H9 (cell line): Measurements from ENCODE around the gene HCRTR1. TPM values are rescaled to one million over a fixed set of nuclear protein-coding genes. Genes with fewer than 3 reads are reported as not detected.

Experiments used
- DNase-seq: peaks from one replicate; pipeline ENCODE4 v3.0.0-alpha.2; 2017
- H2AFZ ChIP-seq: one replicate; pipeline ENCODE4 v1.6.1; 2013; ENCODE audit warnings: mild to moderate bottlenecking, low read length, control low read depth, moderate library complexity
- H2AK5ac ChIP-seq: 2 replicates; pipeline ENCODE4 v1.6.1; 2013; ENCODE audit warnings: low read length, control low read depth, mixed read lengths; ENCODE audit not compliant: insufficient read length
- H2BK120ac ChIP-seq: one replicate; pipeline ENCODE4 v1.6.1; 2013; ENCODE audit warnings: low read depth, mild to moderate bottlenecking, low read length, control low read depth, inconsistent platforms; ENCODE audit not compliant: poor library complexity, severe bottlenecking
- H2BK12ac ChIP-seq: 2 replicates; pipeline ENCODE4 v1.6.1; 2013; ENCODE audit warnings: low read length, control low read depth, mixed read lengths, low read depth; ENCODE audit not compliant: insufficient read length
- H2BK15ac ChIP-seq: 2 replicates; pipeline ENCODE4 v1.6.1; 2013; ENCODE audit warnings: low read depth, low read length, control low read depth
- H2BK20ac ChIP-seq: one replicate; pipeline ENCODE4 v1.6.1; 2013; ENCODE audit warnings: low read depth, mild to moderate bottlenecking, low read length, control low read depth, inconsistent platforms; ENCODE audit not compliant: poor library complexity, severe bottlenecking
- H2BK5ac ChIP-seq: 2 replicates; pipeline ENCODE4 v1.6.1; 2013; ENCODE audit warnings: low read length, control low read depth, mixed read lengths; ENCODE audit not compliant: insufficient read length
- H3K14ac ChIP-seq: 2 replicates; pipeline ENCODE4 v1.6.1; 2013; ENCODE audit warnings: low read length, control low read depth; ENCODE audit not compliant: insufficient read depth
- H3K18ac ChIP-seq: 2 replicates; pipeline ENCODE4 v1.6.1; 2013; ENCODE audit warnings: low read depth, mild to moderate bottlenecking, mixed read lengths, low read length, control low read depth; ENCODE audit not compliant: insufficient read length
- H3K23ac ChIP-seq: 2 replicates; pipeline ENCODE4 v1.6.1; 2013; ENCODE audit warnings: low read length, control low read depth, mixed read lengths, low read depth; ENCODE audit not compliant: insufficient read length
- H3K23me2 ChIP-seq: 2 replicates; pipeline ENCODE4 v1.6.1; 2013; ENCODE audit warnings: low read depth, mild to moderate bottlenecking, mixed read lengths, low read length, control low read depth; ENCODE audit not compliant: insufficient read length, poor library complexity, severe bottlenecking
- H3K27ac ChIP-seq: 2 replicates; pipeline ENCODE4 v1.5.1; 2013; ENCODE audit warnings: low read length, control low read depth, mixed read lengths, low read depth; ENCODE audit not compliant: insufficient read length
- H3K27me3 ChIP-seq: 2 replicates; pipeline ENCODE4 v1.6.1; 2013; ENCODE audit warnings: low read length, control low read depth, inconsistent platforms; ENCODE audit not compliant: insufficient read depth
- H3K4ac ChIP-seq: 2 replicates; pipeline ENCODE4 v1.6.1; 2013; ENCODE audit warnings: low read depth, mild to moderate bottlenecking, control low read depth, inconsistent platforms, low read length, moderate library complexity
- H3K4me1 ChIP-seq: 2 replicates; pipeline ENCODE4 v1.6.1; 2013; ENCODE audit warnings: low read length, control low read depth, inconsistent platforms; ENCODE audit not compliant: insufficient read depth
- H3K4me2 ChIP-seq: 2 replicates; pipeline ENCODE4 v1.6.1; 2013; ENCODE audit warnings: low read length, control low read depth, mixed read lengths; ENCODE audit not compliant: insufficient read length, insufficient read depth
- H3K56ac ChIP-seq: 2 replicates; pipeline ENCODE4 v1.6.1; 2013; ENCODE audit warnings: low read depth, mild to moderate bottlenecking, mixed read lengths, low read length, control low read depth; ENCODE audit not compliant: insufficient read length
- H3K79me1 ChIP-seq: 2 replicates; pipeline ENCODE4 v1.6.1; 2013; ENCODE audit warnings: low read depth, mild to moderate bottlenecking, moderate library complexity, low read length, control low read depth, inconsistent platforms; ENCODE audit not compliant: insufficient read depth, poor library complexity, severe bottlenecking
- H3K79me2 ChIP-seq: 2 replicates; pipeline ENCODE4 v1.6.1; 2013; ENCODE audit warnings: low read length, control low read depth, inconsistent platforms; ENCODE audit not compliant: insufficient read depth
- H3K9ac ChIP-seq: 2 replicates; pipeline ENCODE4 v1.6.1; 2013; ENCODE audit warnings: low read length, control low read depth, mixed read lengths; ENCODE audit not compliant: insufficient read length; ENCODE audit errors: extremely low read depth
- H3K9me3 ChIP-seq: one replicate; pipeline ENCODE4 v1.6.1; 2013; ENCODE audit warnings: low read depth, low read length, inconsistent platforms; ENCODE audit not compliant: control insufficient read depth
- H3T11ph ChIP-seq: one replicate; pipeline ENCODE4 v1.6.1; 2013; ENCODE audit warnings: mild to moderate bottlenecking, low read length, control low read depth, inconsistent platforms
- H4K20me1 ChIP-seq: one replicate; pipeline ENCODE4 v1.6.1; 2013; ENCODE audit not compliant: control insufficient read depth, insufficient read length, insufficient read depth
- H4K5ac ChIP-seq: 2 replicates; pipeline ENCODE4 v1.6.1; 2013; ENCODE audit warnings: low read depth, mild to moderate bottlenecking, mixed read lengths, low read length, control low read depth; ENCODE audit not compliant: insufficient read length
- H4K8ac ChIP-seq: replicated peaks from 2 replicates; pipeline ENCODE4 v1.6.1; 2013; ENCODE audit warnings: low read length, control low read depth, mixed read lengths, low read depth; ENCODE audit not compliant: insufficient read length
- H4K91ac ChIP-seq: 2 replicates; pipeline ENCODE4 v1.6.1; 2013; ENCODE audit warnings: low read depth, mild to moderate bottlenecking, moderate library complexity, mixed read lengths, low read length, control low read depth; ENCODE audit not compliant: insufficient read length
- H3K27ac Mint-ChIP-seq, 3 experiments: 2 replicates in 2 of 3; 3 replicates in 1 of 3; pipeline ENCODE4 v1.8.0; 2020 to 2021; ENCODE audit warnings: mixed read lengths in 3 of 3, mild to moderate bottlenecking in 1 of 3, moderate library complexity in 1 of 3
- H3K27me3 Mint-ChIP-seq: 2 replicates; pipeline ENCODE4 v1.8.0; 2021; ENCODE audit warnings: low read depth, mild to moderate bottlenecking, moderate library complexity, mixed read lengths
- H3K36me3 Mint-ChIP-seq, 3 experiments: 2 replicates in 2 of 3; 3 replicates in 1 of 3; pipeline ENCODE4 v1.8.0; 2020 to 2021; ENCODE audit warnings: low read depth in 3 of 3, mixed read lengths in 3 of 3; ENCODE audit not compliant: insufficient read depth in 1 of 3
- H3K4me1 Mint-ChIP-seq, 2 experiments: 2 replicates each; pipeline ENCODE4 v1.8.0; 2020; ENCODE audit warnings: mixed read lengths in 2 of 2
- H3K4me3 Mint-ChIP-seq, 2 experiments: 2 replicates in 1 of 2; 3 replicates in 1 of 2; pipeline ENCODE4 v1.8.0; 2020 to 2021; ENCODE audit warnings: mild to moderate bottlenecking in 2 of 2, mixed read lengths in 2 of 2, moderate library complexity in 1 of 2
- H3K9me3 Mint-ChIP-seq, 2 experiments: 2 replicates in 1 of 2; 3 replicates in 1 of 2; pipeline ENCODE4 v1.8.0; 2020; ENCODE audit warnings: mild to moderate bottlenecking in 2 of 2, mixed read lengths in 2 of 2, moderate library complexity in 1 of 2
- CTCF ChIP-seq: fragments of 200-600 bp; sonication (generic); conservative IDR thresholded peaks from 3 replicates; pipeline ENCODE4 v1.8.0; 2021; ENCODE audit warnings: antibody characterized with exemption, mild to moderate bottlenecking
- WGBS: extraction: QIAGEN DNeasy Blood & Tissue Kit; methylation state at CpG from one replicate; pipeline ENCODE4 v1.1.7; 2013; ENCODE audit warnings: missing lambda C conversion rate, low lambda C conversion rate, mixed read lengths; ENCODE audit not compliant: insufficient read length; ENCODE audit errors: extremely low coverage; 5-methylcytosine and 5-hydroxymethylcytosine counted together
- total RNA-seq: library from RNA; stranded (reverse); gene quantifications from 2 replicates; pipeline ENCODE4 v1.2.1, GENCODE V29; 2021

HCRTR1 gene
- total RNA-seq, 1 experiment from 2014 or later, result not detected

- H3K27ac Mint-ChIP-seq, result no peak overlapping the region
- Histone ChIP-seq H2AK5ac (no peak overlapping the region), H3K9ac (no peak overlapping the region), H2BK15ac (no peak overlapping the region), H4K91ac (no peak overlapping the region), H2BK5ac (no peak overlapping the region), H3K23me2 (no peaks in the 10 kb centered on the region), H2AFZ (no peak overlapping the region), H3K18ac (no peak overlapping the region), H3K79me2 (no peaks in the 10 kb centered on the region), H3K9me3 (no peaks in the 10 kb centered on the region), H3K27me3 (no peaks in the 10 kb centered on the region), H3K4ac (no peak overlapping the region), H3K23ac (no peak overlapping the region), H4K5ac (no peak overlapping the region), H4K20me1 (no peaks in the 10 kb centered on the region), H2BK12ac (no peak overlapping the region), H3K79me1 (no peaks in the 10 kb centered on the region), H3K14ac (0 out of 2 replicates have a peak overlapping the region, but pooled peaks have one; percentile 6), H3K4me2 (peak overlapping the region; percentile 27), H3K56ac (no peak overlapping the region), H2BK20ac (no peak overlapping the region), H3K4me1 (no peaks in the 10 kb centered on the region; the same call in 1 of the 2 replicates), H4K8ac (no peak overlapping the region), H3K27ac (no peak overlapping the region), H2BK120ac (no peak overlapping the region), H3T11ph (no peak overlapping the region)
- 0 out of 5 replicates have a peak overlapping the region, but pooled peaks of 1 of the 2 experiments have one; percentile 43 for H3K4me3 Mint-ChIP-seq
- no CpG with 5 or more reads among the region's 6 CpGs for WGBS
- TF ChIP-seq CTCF, result no peak
- H3K36me3 Mint-ChIP-seq, result no peaks in the 10 kb centered on the region
- H3K27me3 Mint-ChIP-seq, result peaks cover 2% of the 10 kb centered on the region
- DNase-seq, result no peak
- H3K9me3 Mint-ChIP-seq, result no peaks in the 10 kb centered on the region; a peak in 1 of 5 replicates
- H3K4me1 Mint-ChIP-seq, result peaks cover 27 to 37% of the 10 kb centered on the region in 2 experiments
Observed at GRCh38 chr1:31670593-31670964, 53.1 kb downstream of the HCRTR1 start.
